Measurements from ENCODE around the gene GRHPR. TPM values are rescaled to one million over a fixed set of nuclear protein-coding genes. Genes with fewer than 3 reads are reported as not detected.

The GRHPR gene
- polyA plus RNA-seq, 2 of the 4 experiments (the other 2 are of a cell fraction): 111 to 146 TPM

- H3K9me3 ChIP-seq: no peaks in the 10 kb centered on the region
- no peak for ATAC-seq
- no peak overlapping the region for H3K27ac ChIP-seq
- H3K4me1 ChIP-seq: no peaks in the 10 kb centered on the region
- no peak for TF ChIP-seq MAFK (IDR thresholded peaks at IDR 0.05; ENCODE audit: partially characterized antibody)
- TF ChIP-seq REST (IDR thresholded peaks at IDR 0.05): no peak
- TF ChIP-seq ATOH8 (CRISPR knock-in tag; IDR thresholded peaks at IDR 0.05; ENCODE audit: low read depth): no peak
- ChIA-PET CTCF (interaction anchor here (1.1 to 1.8 kb wide), 4 partner anchors 9 to 294 kb away, joined by 3 to 14 read pairs (median 6); no protein-coding TSS in a partner anchor), POLR2A (no interaction called here)
- 74% methylated on average over 19 of the region's 22 CpGs for WGBS (ENCODE audit: missing lambda C conversion rate)
- FAIRE-seq: no peak
- DNase-seq (ENCODE audit: low read depth in 1 of 2, low spot score in 1 of 2): no peak
- H3K4me3 ChIP-seq: no peak overlapping the region
- H3K4me2 ChIP-seq: no peak overlapping the region
Measured at GRCh38 chr9:37408933-37409710, 13.4 kb upstream of the GRHPR start.

- Histone ChIP-seq H3K4me3 (no peak overlapping the region), H3K27ac (no peak overlapping the region), H3K4me2 (no peak overlapping the region), H3K4me1 (peaks cover 5% of the 10 kb centered on the region), H3K9me3 (no peaks in the 10 kb centered on the region)
- TF ChIP-seq CHD2 (IDR thresholded peaks at IDR 0.05; ENCODE audit: low read length, partially characterized antibody) (no peak), MAFK (IDR thresholded peaks at IDR 0.05; ENCODE audit: partially characterized antibody) (no peak), SREBF2 (IDR thresholded peaks at IDR 0.05) (no peak), SMC3 (IDR thresholded peaks at IDR 0.05) (no peak), CTCF (IDR thresholded peaks at IDR 0.05) (no peak), HEYL (CRISPR knock-in tag; IDR thresholded peaks at IDR 0.05) (no peak), RNF2 (IDR thresholded peaks at IDR 0.05; ENCODE audit: borderline replicate concordance, low read depth) (no peak), ESRRA (IDR thresholded peaks at IDR 0.05; ENCODE audit: borderline replicate concordance, low read length) (no peak), GATA3 (IDR thresholded peaks at IDR 0.05; ENCODE audit: borderline replicate concordance) (no peak), PHF8 (IDR thresholded peaks at IDR 0.05; ENCODE audit: borderline replicate concordance, low read depth) (no peak), ELK1 (IDR thresholded peaks at IDR 0.05; ENCODE audit: low read depth, low read length) (no peak), HOXB5 (CRISPR knock-in tag; IDR thresholded peaks at IDR 0.05) (no peak), ATOH8 (CRISPR knock-in tag; IDR thresholded peaks at IDR 0.05; ENCODE audit: low read depth) (no peak), BHLHE40 (IDR thresholded peaks at IDR 0.05; ENCODE audit: low read depth, low read length) (no peak), NR3C1 (IDR thresholded peaks at IDR 0.05) (no peak), EP300 (IDR thresholded peaks at IDR 0.05) (no peak), EHF (CRISPR knock-in tag; IDR thresholded peaks at IDR 0.05) (no peak), MAX (IDR thresholded peaks at IDR 0.05) (no peak), POLR2A (IDR thresholded peaks at IDR 0.05; ENCODE audit: low read length) (no peak)
- ATAC-seq (no peak), DNase-seq (ENCODE audit: low read depth in 1 of 2, low spot score in 1 of 2) (no peak), FAIRE-seq (no peak)
- WGBS (ENCODE audit: missing lambda C conversion rate): 80% methylated on average over 9 of the region's 9 CpGs
- ChIA-PET CTCF (interaction anchor here (0.6 to 4.0 kb wide), 13 partner anchors 8 to 634 kb away, joined by 3 to 18 read pairs (median 5); no protein-coding TSS in a partner anchor), POLR2A (no interaction called here)
Measured at GRCh38 chr9:37410354-37410861, 12.1 kb upstream of the GRHPR start.

Data from A549 (cell line).